C4-2B (cell line): Measurements from ENCODE around the gene PLEKHA1.

Experiments used
- ZFX ChIP-seq: fragments of 450-650 bp; IDR thresholded peaks from 2 replicates; pipeline ENCODE4 v1.6.1; 2017
- TF ChIP-seq, protein P1 (sequence below): fragments of 450-650 bp; conservative IDR thresholded peaks from 2 replicates; pipeline ENCODE4 v1.5.1; 2017; ENCODE audit warnings: mild to moderate bottlenecking

DNA sequence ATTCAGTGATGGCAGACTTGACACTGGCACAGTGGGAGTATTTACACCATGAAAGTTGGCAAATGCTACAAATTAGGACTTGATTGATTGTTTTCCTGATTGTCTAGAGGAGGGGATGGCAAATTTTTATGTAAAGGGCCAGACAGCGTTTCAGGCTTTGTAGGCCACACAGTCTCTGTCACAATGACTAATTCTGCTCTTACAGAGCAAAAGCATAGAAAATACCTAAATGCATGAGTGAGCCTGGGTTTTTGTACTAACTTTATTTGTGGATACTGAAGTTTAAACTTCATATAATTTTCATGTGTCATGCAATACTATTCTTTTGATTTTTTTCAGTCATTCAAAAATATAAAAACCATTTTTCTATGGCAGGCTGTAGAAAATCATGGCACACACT lies 71.0 kb downstream of the PLEKHA1 start:
- TF ChIP-seq, protein P1, sequence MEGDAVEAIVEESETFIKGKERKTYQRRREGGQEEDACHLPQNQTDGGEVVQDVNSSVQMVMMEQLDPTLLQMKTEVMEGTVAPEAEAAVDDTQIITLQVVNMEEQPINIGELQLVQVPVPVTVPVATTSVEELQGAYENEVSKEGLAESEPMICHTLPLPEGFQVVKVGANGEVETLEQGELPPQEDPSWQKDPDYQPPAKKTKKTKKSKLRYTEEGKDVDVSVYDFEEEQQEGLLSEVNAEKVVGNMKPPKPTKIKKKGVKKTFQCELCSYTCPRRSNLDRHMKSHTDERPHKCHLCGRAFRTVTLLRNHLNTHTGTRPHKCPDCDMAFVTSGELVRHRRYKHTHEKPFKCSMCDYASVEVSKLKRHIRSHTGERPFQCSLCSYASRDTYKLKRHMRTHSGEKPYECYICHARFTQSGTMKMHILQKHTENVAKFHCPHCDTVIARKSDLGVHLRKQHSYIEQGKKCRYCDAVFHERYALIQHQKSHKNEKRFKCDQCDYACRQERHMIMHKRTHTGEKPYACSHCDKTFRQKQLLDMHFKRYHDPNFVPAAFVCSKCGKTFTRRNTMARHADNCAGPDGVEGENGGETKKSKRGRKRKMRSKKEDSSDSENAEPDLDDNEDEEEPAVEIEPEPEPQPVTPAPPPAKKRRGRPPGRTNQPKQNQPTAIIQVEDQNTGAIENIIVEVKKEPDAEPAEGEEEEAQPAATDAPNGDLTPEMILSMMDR, result no peak
- no peak for TF ChIP-seq ZFX
